GM12875 (cell line): ENCODE measurements around the gene SLC7A4.

ENCODE experiments used
- H3K4me3 ChIP-seq: one replicate; pipeline ENCODE4 v1.5.1; 2011; ENCODE audit warnings: low read depth, low read length, control low read depth
- TF ChIP-seq, protein P1 (sequence below): IDR thresholded peaks from 2 replicates; pipeline ENCODE4 v1.5.1; 2011; ENCODE audit warnings: low read depth, mild to moderate bottlenecking, control low read depth, inconsistent platforms, low read length, moderate library complexity, borderline replicate concordance; ENCODE audit not compliant: insufficient read depth

The SLC7A4 gene

DNA sequence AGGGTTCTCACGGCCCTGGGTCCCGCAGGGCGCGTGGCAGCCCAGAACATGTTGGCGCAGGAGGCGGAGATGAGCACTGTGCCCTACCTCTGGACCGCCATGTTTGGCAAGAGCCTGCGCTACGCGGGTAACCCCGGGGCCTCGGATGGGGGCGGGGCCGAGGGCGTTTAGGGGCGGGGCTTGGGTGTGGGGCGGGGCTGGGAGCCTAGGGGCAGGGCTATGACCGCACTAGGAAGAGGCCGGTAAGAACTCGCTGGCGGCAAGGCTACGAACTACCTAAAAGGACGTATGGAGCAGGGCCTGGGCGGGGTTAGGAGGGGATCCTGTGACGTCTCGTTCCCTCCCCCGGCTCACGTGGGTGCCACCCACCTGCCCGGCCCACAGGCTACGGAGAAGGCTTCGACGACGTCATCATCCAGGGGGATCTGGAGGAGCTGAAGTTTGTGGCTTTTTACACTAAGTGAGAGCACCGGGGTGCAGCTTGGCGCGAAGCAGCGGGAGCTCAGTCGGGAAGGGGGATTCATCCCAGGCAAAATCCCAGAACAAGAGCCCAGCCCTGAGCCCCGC is 53.0 kb downstream of the SLC7A4 start:
- no peak overlapping the region for H3K4me3 ChIP-seq

More for the DNA sequence above, 53.0 kb downstream of the SLC7A4 start:
- TF ChIP-seq, protein P1, sequence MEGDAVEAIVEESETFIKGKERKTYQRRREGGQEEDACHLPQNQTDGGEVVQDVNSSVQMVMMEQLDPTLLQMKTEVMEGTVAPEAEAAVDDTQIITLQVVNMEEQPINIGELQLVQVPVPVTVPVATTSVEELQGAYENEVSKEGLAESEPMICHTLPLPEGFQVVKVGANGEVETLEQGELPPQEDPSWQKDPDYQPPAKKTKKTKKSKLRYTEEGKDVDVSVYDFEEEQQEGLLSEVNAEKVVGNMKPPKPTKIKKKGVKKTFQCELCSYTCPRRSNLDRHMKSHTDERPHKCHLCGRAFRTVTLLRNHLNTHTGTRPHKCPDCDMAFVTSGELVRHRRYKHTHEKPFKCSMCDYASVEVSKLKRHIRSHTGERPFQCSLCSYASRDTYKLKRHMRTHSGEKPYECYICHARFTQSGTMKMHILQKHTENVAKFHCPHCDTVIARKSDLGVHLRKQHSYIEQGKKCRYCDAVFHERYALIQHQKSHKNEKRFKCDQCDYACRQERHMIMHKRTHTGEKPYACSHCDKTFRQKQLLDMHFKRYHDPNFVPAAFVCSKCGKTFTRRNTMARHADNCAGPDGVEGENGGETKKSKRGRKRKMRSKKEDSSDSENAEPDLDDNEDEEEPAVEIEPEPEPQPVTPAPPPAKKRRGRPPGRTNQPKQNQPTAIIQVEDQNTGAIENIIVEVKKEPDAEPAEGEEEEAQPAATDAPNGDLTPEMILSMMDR = no peak
